Pancreas (tissue), 10 donors: Measurements from ENCODE around the gene ADAT3. TPM values are rescaled to one million over a fixed set of nuclear protein-coding genes. Genes with fewer than 3 reads are reported as not detected.

Experiments
- ATAC-seq, 4 donors: fragments of 200-7000 bp; cut with Tn5 transposase; one replicate each; pipeline versions ENCODE4 v1.8.0 to v1.9.1; 2020; ENCODE audit warnings: mild to moderate bottlenecking in 4 of 4, moderate library complexity in 4 of 4
- DNase-seq, 6 donors: peaks; one replicate each; pipeline ENCODE4 v3.0.0-alpha.2; 2020
- FAIRE-seq: peaks from 2 replicates; lab custom pipeline; 2012; peaks lifted over from hg19 to GRCh38; lab: Jason Lieb, UNC
- H3K27ac ChIP-seq, 4 donors: fragments of 200-600 bp; sonication (generic); 1 replicate in 3 of 4; 2 replicates in 1 of 4; pipeline versions ENCODE4 v1.5.0 to v1.8.0; 2020
- H3K27me3 ChIP-seq, 4 donors: fragments of 200-600 bp; one replicate each; pipeline ENCODE4 v1.8.0; 2021
- H3K36me3 ChIP-seq, 3 donors: fragments of 200-600 bp; sonication (generic) in 1 of 3; one replicate each; pipeline versions ENCODE4 v1.5.0 to v1.8.0; 2020 to 2021
- H3K4me1 ChIP-seq, 3 donors: fragments of 200-600 bp; one replicate each; pipeline ENCODE4 v1.8.0; 2021
- H3K4me3 ChIP-seq, 4 donors: fragments of 200-600 bp; sonication (generic) in 2 of 4; one replicate each; pipeline versions ENCODE4 v1.5.0 to v1.8.0; 2020 to 2021
- H3K9me3 ChIP-seq, 4 donors: fragments of 200-600 bp; one replicate each; pipeline ENCODE4 v1.8.0; 2021
- WGBS, 2 donors: extraction: QIAGEN DNeasy Blood & Tissue Kit; methylation state at CpG; one replicate each; pipeline ENCODE4 v1.1.7; 2013; 5-methylcytosine and 5-hydroxymethylcytosine counted together
- intact Hi-C, 3 donors: fragments of 100-400 bp; cut with DNase I; formaldehyde crosslinking; loops; one replicate each; pipeline versions ENCODE4 v1.11.1 to v1.14.2; 2022
- polyA plus RNA-seq, 2 donors: library from polyadenylated mRNA; stranded (reverse); fragments of 200-250 nt; gene quantifications; one replicate each; pipeline ENCODE4 v1.2.3, GENCODE V29; 2013
- total RNA-seq, 6 donors: library from RNA; stranded (reverse); fragmentation: NEBNext Ultra II Directional in 4 of 6; extraction: Animal tissue kit (Norgen Biotek cat#: 25700) in 4 of 6; gene quantifications; one replicate each; pipeline versions ENCODE4 v1.2.1 to v1.2.4, GENCODE V29; 2021 to 2023
- TF ChIP-seq, protein P1 (sequence below), 4 donors: fragments of 200-600 bp; sonication (generic) in 3 of 4; IDR thresholded peaks; one replicate each; pipeline versions ENCODE4 v1.5.0 to v1.8.0; 2021; ENCODE audit warnings: antibody characterized with exemption in 4 of 4
- donor health status: healthy with polysubstance abuse.
- donor health status: DM: no; HTN: no; CAD: no; lungs with moderate emphysema.
- donor health status: DM: no; HTN: no; CAD: no.
- donor health status: control.
- donor health status: control.
- donor health status: Bipolar disorder and iron deficiency.
- donor health status: DM: yes; HTN: yes; CAD: no.
- donor health status: DM: no; HTN: no; CAD: no.
- donor health status: DM: no; HTN: no; CAD: no.
- donor health status: DM: yes; HTN: yes; CAD: no.

The ADAT3 gene
- total and polyA plus RNA-seq, 8 donors = 2.0 to 10.1 (median 5.0) TPM

DNA sequence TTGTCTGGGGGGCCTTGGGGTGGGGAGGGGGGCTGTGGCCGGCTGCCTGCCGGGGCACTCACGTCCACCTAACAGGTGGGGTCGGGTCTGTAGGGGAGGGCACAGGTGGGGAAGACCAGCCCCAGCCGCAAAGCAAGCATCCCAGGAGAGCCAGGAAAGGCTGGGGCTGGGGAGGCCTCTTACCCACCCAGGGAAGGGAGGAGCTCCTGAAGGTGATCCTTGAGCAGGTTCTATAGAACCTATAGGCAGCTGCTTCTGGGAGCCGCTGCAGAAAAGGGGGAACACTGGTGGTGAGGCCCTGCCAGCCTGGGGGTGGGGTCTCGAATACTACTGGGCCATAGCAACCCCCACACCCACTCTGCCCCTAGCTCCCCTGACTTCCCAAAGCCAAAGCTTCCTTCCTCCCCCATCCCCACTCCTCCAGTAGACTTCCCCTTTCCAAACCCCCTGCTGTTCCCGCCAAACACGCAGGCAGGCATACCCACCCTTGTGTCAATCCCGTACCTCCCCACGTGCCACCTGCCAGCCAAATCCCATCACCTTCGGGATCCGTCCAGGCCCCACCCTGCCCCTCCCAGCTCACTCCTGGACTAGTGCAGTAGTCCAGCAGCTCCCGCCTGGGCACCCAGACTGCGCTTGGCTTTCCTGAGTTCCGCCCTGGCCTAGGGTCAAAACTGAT lies 47.4 kb upstream of the ADAT3 start:
- Histone ChIP-seq H3K27ac (peak overlapping the region; percentile 55 to 82 (median 72)), H3K4me1 (peaks cover 0 to 26% (median 0%) of the 10 kb centered on the region in 3 donors), H3K4me3 (peak overlapping the region in 2 of 4 donors; percentile 9 to 40), H3K27me3 (no peaks in the 10 kb centered on the region), H3K9me3 (no peaks in the 10 kb centered on the region), H3K36me3 (no peaks in the 10 kb centered on the region)
- peak in 2 of 6 donors; percentile 19 to 27 for DNase-seq
- FAIRE-seq = no peak
- ATAC-seq = no peak
- TF ChIP-seq, protein P1, sequence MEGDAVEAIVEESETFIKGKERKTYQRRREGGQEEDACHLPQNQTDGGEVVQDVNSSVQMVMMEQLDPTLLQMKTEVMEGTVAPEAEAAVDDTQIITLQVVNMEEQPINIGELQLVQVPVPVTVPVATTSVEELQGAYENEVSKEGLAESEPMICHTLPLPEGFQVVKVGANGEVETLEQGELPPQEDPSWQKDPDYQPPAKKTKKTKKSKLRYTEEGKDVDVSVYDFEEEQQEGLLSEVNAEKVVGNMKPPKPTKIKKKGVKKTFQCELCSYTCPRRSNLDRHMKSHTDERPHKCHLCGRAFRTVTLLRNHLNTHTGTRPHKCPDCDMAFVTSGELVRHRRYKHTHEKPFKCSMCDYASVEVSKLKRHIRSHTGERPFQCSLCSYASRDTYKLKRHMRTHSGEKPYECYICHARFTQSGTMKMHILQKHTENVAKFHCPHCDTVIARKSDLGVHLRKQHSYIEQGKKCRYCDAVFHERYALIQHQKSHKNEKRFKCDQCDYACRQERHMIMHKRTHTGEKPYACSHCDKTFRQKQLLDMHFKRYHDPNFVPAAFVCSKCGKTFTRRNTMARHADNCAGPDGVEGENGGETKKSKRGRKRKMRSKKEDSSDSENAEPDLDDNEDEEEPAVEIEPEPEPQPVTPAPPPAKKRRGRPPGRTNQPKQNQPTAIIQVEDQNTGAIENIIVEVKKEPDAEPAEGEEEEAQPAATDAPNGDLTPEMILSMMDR (IDR thresholded peaks at IDR 0.05) = no peak
- WGBS, 2 donors = 62 to 73% methylated on average over 15 to 16 of the region's 16 CpGs
- intact Hi-C loops = no loop called here

DNA sequence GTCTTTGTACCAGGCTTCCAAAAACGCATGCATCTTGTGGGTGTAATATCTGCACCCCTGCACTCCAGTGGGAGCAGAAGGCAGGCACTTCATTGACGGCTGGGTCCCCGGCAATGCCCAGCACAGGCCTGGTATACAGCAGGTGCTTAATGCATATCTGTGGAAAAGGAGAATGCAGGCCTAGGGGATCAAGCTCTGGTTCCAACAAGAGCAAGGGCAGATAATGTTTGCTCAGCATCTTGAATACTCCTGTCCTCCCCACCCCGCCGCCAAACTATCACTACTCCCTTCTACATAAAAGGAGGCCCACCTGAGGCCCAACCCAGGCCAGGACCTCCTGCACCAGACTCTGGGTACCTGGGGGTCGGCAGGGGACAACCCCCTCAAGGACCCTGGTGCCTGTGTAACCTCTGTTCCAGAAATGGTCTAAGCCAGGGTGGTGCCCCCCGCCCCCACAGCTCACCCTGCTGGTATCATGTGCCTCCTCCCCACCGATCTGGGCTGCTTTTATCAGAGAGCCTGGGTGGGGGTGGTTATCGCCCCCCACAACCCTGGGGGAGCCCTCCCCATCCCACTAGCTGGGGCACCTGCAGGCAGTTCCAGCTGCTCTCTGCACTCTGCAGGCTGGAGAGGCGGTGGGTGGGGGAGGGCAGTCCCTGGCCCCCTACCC lies 46.7 kb upstream of the ADAT3 start:
- TF ChIP-seq, protein P1 (IDR thresholded peaks at IDR 0.05) = no peak
- Histone ChIP-seq H3K27me3 (no peaks in the 10 kb centered on the region), H3K36me3 (no peaks in the 10 kb centered on the region), H3K27ac (peak overlapping the region in 1 of 4 donors; percentile 82), H3K9me3 (no peaks in the 10 kb centered on the region), H3K4me3 (no peak overlapping the region), H3K4me1 (peaks cover 0 to 26% (median 0%) of the 10 kb centered on the region in 3 donors)
- FAIRE-seq (no peak), ATAC-seq (no peak), DNase-seq (peak in 2 of 6 donors; percentile 23 to 38)
- whole genome bisulfite sequencing, 2 donors = 73% methylated on average over 10 of the region's 10 CpGs
- intact Hi-C loops = no loop called here

DNA sequence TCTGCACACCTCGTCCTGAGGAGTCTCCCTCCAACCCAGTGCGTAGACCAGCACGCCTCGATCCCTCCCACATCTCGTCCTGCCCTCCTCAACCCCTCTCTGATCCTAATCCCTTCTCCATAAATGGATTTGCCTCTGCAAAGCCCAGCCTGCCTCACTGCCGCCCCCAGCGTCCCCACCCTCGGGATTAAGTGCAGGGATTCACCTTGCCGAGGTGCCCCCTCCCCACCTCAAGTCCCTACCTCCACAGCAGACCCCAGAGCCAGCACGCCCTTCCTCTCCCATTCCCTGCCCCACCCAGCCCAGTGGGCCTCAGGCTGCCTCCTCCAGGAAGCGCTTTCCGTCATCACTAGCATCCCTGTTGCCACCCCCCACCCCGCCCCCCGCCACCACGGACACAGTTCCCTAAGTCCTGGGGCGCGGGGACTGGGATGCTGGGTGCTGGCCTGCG lies 45.8 kb upstream of the ADAT3 start:
- WGBS, 2 donors = 72 to 77% methylated on average over 18 of the region's 18 CpGs
- ATAC-seq = no peak
- intact Hi-C loops = no loop called here
- peaks cover 0 to 26% (median 0%) of the 10 kb centered on the region in 3 donors for H3K4me1 ChIP-seq
- H3K4me3 ChIP-seq = no peak overlapping the region
- H3K27ac ChIP-seq = no peak overlapping the region
- FAIRE-seq = no peak
- no peak for DNase-seq
- H3K36me3 ChIP-seq = no peaks in the 10 kb centered on the region
- TF ChIP-seq, protein P1 (IDR thresholded peaks at IDR 0.05) = no peak
- no peaks in the 10 kb centered on the region for H3K27me3 ChIP-seq
- H3K9me3 ChIP-seq = no peaks in the 10 kb centered on the region

DNA sequence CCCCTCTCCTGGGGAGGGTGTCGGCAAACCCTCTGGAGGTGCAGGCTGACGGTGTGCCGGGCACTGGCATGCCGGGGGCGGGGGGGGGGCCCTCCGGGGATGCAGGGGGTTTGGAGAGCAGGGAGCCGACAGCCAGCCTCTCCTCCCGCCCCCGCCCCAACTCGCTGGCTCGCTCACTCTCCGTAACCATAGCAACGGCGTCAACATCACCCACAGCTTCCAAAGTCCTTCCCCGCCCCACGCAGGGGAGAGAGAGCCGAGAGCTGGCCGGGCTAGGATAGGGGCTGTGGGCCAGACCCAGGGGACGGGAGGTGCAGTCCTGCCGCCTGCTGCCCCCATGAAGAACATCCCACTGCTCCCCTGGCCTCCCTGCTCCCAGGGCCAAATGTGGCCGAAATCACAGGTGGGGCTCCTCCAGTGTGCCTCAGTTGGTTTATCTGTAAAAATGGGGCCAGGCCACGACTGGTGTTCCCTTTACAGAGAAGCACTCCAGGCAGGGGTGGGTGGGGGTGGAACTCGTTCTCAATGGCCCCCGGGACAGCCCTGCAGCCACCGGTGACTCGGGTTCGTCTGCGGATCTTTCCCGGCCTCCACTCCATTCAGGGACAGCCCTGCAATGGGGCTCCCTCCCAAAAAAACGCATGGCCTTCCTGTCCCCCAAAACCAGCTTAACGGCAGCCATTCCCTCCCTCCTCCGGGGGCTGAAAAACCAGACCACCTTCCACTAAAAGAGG lies 45.0 kb upstream of the ADAT3 start:
- Histone ChIP-seq H3K4me1 (peaks cover 0 to 23% (median 0%) of the 10 kb centered on the region in 3 donors), H3K36me3 (no peaks in the 10 kb centered on the region), H3K9me3 (no peaks in the 10 kb centered on the region), H3K27ac (no peak overlapping the region), H3K27me3 (no peaks in the 10 kb centered on the region), H3K4me3 (no peak overlapping the region)
- ATAC-seq (no peak), FAIRE-seq (no peak), DNase-seq (peak in 3 of 6 donors; percentile 56 to 68 (median 64))
- TF ChIP-seq, protein P1 (IDR thresholded peaks at IDR 0.05) = no peak
- 38 to 39% methylated on average over 30 to 31 of the region's 32 CpGs for WGBS, 2 donors
- intact Hi-C loops = no loop called here
